ENCODE data around the gene ERCC1. TPM values are rescaled to one million over a fixed set of nuclear protein-coding genes. Genes with fewer than 3 reads are reported as not detected.

Gene ERCC1
- polyA plus RNA-seq, 1 donor from 2014 or later = 69.2 TPM

DNA sequence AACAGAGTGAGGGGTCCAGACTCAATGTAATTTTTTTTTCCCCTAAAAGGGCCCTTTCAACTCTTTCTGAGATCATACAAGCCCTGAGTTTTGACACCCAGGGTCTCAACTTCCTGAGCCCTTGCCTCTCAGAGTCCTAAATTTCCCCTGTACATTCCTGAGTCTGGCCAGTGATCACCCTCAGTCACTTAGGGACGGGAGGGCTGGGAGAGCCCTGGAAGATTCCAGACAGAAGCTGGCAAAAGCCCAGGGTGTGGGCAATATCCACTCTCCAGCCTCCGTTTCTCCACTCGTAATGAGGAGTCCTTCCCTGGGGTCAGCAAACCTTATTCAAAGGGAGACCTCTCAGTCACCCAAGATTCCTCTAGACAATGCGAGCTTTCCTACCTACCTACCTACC lies 20.4 kb downstream of the ERCC1 start:
- Histone ChIP-seq H3K36me3 (ENCODE audit: insufficient read depth, low read length) (no peaks in the 10 kb centered on the region), H3F3A (ENCODE audit: insufficient read depth, low read length, poor library complexity, severe bottlenecking) (no peaks in the 10 kb centered on the region), H3K79me2 (replicated peaks; ENCODE audit: insufficient read depth, low read length) (no peaks in the 10 kb centered on the region), H4K20me1 (ENCODE audit: insufficient read depth) (no peaks in the 10 kb centered on the region), H3K4me3 (ENCODE audit: low read length) (no peak overlapping the region), H3K9me2 (ENCODE audit: insufficient read depth, low read length) (no peaks in the 10 kb centered on the region), H3K9ac (ENCODE audit: low read length) (no peak overlapping the region), H2AFZ (ENCODE audit: low read depth, low read length) (no peak overlapping the region), H3K27me3 (ENCODE audit: insufficient read depth, low read depth, low read length) (peaks cover 48% of the 10 kb centered on the region), H3K4me2 (ENCODE audit: low read length) (no peak overlapping the region), H3K9me3 (ENCODE audit: low read length) (no peaks in the 10 kb centered on the region), H3K27ac (ENCODE audit: low read length) (no peak overlapping the region)
- TF ChIP-seq MXI1 (conservative IDR thresholded peaks at IDR 0.05; ENCODE audit: poor library complexity, severe bottlenecking) (no peak), SMC3 (conservative IDR thresholded peaks at IDR 0.05; ENCODE audit: poor library complexity) (no peak), RAD21 (conservative IDR thresholded peaks at IDR 0.05) (no peak), TAF1 (IDR thresholded peaks at IDR 0.05; ENCODE audit: low read depth) (no peak), EP300 (conservative IDR thresholded peaks at IDR 0.05; ENCODE audit: poor library complexity, severe bottlenecking) (no peak), EZH2 (IDR thresholded peaks at IDR 0.05; ENCODE audit: borderline replicate concordance, insufficient read depth, low read length, poor library complexity, severe bottlenecking) (no peak), POLR2AphosphoS5 (IDR thresholded peaks at IDR 0.05) (no peak)
- TF ChIP-seq, protein P1, sequence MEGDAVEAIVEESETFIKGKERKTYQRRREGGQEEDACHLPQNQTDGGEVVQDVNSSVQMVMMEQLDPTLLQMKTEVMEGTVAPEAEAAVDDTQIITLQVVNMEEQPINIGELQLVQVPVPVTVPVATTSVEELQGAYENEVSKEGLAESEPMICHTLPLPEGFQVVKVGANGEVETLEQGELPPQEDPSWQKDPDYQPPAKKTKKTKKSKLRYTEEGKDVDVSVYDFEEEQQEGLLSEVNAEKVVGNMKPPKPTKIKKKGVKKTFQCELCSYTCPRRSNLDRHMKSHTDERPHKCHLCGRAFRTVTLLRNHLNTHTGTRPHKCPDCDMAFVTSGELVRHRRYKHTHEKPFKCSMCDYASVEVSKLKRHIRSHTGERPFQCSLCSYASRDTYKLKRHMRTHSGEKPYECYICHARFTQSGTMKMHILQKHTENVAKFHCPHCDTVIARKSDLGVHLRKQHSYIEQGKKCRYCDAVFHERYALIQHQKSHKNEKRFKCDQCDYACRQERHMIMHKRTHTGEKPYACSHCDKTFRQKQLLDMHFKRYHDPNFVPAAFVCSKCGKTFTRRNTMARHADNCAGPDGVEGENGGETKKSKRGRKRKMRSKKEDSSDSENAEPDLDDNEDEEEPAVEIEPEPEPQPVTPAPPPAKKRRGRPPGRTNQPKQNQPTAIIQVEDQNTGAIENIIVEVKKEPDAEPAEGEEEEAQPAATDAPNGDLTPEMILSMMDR (IDR thresholded peaks at IDR 0.05; ENCODE audit: poor library complexity, severe bottlenecking) = no peak
- TF ChIP-seq, protein P2, sequence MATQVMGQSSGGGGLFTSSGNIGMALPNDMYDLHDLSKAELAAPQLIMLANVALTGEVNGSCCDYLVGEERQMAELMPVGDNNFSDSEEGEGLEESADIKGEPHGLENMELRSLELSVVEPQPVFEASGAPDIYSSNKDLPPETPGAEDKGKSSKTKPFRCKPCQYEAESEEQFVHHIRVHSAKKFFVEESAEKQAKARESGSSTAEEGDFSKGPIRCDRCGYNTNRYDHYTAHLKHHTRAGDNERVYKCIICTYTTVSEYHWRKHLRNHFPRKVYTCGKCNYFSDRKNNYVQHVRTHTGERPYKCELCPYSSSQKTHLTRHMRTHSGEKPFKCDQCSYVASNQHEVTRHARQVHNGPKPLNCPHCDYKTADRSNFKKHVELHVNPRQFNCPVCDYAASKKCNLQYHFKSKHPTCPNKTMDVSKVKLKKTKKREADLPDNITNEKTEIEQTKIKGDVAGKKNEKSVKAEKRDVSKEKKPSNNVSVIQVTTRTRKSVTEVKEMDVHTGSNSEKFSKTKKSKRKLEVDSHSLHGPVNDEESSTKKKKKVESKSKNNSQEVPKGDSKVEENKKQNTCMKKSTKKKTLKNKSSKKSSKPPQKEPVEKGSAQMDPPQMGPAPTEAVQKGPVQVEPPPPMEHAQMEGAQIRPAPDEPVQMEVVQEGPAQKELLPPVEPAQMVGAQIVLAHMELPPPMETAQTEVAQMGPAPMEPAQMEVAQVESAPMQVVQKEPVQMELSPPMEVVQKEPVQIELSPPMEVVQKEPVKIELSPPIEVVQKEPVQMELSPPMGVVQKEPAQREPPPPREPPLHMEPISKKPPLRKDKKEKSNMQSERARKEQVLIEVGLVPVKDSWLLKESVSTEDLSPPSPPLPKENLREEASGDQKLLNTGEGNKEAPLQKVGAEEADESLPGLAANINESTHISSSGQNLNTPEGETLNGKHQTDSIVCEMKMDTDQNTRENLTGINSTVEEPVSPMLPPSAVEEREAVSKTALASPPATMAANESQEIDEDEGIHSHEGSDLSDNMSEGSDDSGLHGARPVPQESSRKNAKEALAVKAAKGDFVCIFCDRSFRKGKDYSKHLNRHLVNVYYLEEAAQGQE (IDR thresholded peaks at IDR 0.05; ENCODE audit: borderline replicate concordance) = no peak

DNA sequence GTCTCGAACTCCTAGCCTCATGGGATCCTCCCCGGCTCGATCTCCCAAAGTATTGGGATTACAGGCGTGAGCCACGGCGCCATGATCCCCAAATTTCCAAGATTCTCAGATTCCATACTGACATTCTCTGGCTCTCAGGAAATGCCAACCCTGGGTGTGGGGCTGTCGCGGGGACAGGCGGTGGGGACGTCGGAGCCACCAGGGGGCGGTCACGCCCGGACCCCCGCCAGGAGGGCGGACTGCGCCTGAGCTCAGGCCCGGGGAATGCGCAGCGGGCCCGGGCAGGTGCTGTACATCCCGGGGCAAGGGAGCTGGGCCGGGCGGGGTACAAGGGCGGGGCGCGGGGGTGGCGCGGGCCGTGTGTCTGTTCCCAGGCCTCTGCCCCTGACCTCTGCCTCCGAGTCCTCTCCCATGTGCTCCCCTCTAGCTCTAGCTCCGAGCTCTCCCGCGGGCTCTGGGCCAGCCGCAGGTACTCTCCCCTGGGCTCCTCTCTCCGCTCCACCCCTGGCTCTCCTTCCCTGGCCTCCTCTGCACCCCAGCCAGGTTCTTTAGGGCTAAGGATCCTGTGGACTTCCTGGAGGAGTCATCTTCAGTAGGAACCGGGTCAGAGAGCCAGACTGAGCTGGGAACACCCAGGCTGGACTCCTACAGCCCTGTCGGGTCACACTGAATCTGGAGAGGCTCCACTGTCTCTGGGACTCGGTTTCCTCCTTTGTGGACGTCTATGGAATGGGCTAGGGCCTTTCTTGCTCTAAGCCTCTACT lies 21.2 kb downstream of the ERCC1 start:
- Histone ChIP-seq H3K27ac (ENCODE audit: low read length) (no peak overlapping the region), H3K27me3 (ENCODE audit: insufficient read depth, low read depth, low read length) (peaks cover 56% of the 10 kb centered on the region), H3K79me2 (replicated peaks; ENCODE audit: insufficient read depth, low read length) (no peaks in the 10 kb centered on the region), H3K9me2 (ENCODE audit: insufficient read depth, low read length) (no peaks in the 10 kb centered on the region), H3F3A (ENCODE audit: insufficient read depth, low read length, poor library complexity, severe bottlenecking) (no peaks in the 10 kb centered on the region), H4K20me1 (ENCODE audit: insufficient read depth) (no peaks in the 10 kb centered on the region), H3K4me2 (ENCODE audit: low read length) (no peak overlapping the region), H3K4me3 (ENCODE audit: low read length) (no peak overlapping the region), H3K36me3 (ENCODE audit: insufficient read depth, low read length) (no peaks in the 10 kb centered on the region), H3K9ac (ENCODE audit: low read length) (no peak overlapping the region), H3K9me3 (ENCODE audit: low read length) (no peaks in the 10 kb centered on the region), H2AFZ (ENCODE audit: low read depth, low read length) (no peak overlapping the region)
- TF ChIP-seq EP300 (conservative IDR thresholded peaks at IDR 0.05; ENCODE audit: poor library complexity, severe bottlenecking) (no peak), TAF1 (IDR thresholded peaks at IDR 0.05; ENCODE audit: low read depth) (no peak), EZH2 (IDR thresholded peaks at IDR 0.05; ENCODE audit: borderline replicate concordance, insufficient read depth, low read length, poor library complexity, severe bottlenecking) (no peak), MXI1 (conservative IDR thresholded peaks at IDR 0.05; ENCODE audit: poor library complexity, severe bottlenecking) (no peak), SMC3 (conservative IDR thresholded peaks at IDR 0.05; ENCODE audit: poor library complexity) (no peak), RAD21 (conservative IDR thresholded peaks at IDR 0.05) (no peak), POLR2AphosphoS5 (IDR thresholded peaks at IDR 0.05) (no peak)
- TF ChIP-seq, protein P1 (IDR thresholded peaks at IDR 0.05; ENCODE audit: poor library complexity, severe bottlenecking) = no peak
- TF ChIP-seq, protein P2 (IDR thresholded peaks at IDR 0.05; ENCODE audit: borderline replicate concordance) = no peak

Data from neural cell (in vitro differentiated cells).